Stimulated activated CD4-positive, alpha-beta T cell treated with anti-CD3 and anti-CD28 coated beads, Interleukin-12 subunit alpha, Interleukin-12 subunit beta, amount 100 ng/mL, for 48 hours (primary cell): Measurements from ENCODE around the gene SPSB2.
A peak's percentile ranks its signal among the peaks of the same experiment; 100 is the strongest.
"Not testable (repeated sequence)": the region's sequence is repeated elsewhere in the genome, so short reads cannot be mapped to it uniquely, and the experiment has no call there.

Source experiments
- DNase-seq, 3 donors: peaks; one replicate each; pipeline ENCODE4 v3.0.0-alpha.2; 2020; ENCODE audit warnings: low read depth in 2 of 3, low spot score in 1 of 3

Gene SPSB2

DNA sequence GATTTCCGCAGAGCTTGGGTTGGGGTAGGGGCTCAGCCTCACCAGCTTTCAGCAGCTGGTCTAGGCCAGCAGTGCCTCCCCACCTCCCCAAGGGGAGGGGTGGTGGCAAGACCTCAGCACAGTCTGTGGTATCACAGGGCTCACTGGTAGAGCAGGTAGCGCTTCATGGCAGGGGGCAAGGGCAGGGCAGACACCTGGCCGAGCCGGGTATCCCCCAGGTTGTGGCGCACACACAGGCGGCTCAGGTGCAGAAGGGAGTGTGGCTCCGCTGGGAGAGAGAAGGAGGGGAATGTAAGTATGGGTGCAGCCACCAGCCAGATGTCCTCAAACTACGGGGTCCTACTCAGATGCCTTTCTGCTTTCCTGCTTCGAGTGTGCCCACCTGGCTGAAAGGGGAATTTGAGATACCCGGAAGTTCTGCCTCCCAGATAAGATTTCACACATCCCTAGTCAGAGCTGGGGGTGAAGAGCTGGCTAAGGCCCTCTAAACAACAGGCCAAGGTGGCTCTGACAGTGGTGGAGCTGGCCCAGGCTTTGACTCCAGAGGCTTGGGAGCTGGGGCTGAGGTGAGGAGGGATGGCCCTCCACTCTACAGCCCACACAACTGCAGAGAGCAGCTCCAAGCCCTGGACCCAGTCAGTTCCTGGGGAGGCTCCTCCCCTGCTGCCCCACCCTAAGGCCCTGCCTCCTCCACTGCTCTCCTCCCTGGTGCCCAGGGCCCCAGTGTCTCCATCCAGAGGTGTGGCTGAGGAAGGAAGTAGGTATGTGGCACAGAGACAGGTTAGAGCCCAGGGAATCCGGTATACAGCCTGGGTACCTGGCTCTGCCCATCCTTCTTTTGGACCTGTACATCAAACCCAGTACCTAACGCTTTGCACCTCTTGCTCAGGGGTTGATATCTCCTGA is 1.8 kb downstream of the SPSB2 start:
- peak in 2 of 3 donors; percentile 35 to 47 for DNase-seq

DNA sequence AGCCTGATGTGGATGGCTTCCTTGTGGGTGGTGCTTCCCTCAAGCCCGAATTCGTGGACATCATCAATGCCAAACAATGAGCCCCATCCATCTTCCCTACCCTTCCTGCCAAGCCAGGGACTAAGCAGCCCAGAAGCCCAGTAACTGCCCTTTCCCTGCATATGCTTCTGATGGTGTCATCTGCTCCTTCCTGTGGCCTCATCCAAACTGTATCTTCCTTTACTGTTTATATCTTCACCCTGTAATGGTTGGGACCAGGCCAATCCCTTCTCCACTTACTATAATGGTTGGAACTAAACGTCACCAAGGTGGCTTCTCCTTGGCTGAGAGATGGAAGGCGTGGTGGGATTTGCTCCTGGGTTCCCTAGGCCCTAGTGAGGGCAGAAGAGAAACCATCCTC is 2.8 kb downstream of the SPSB2 start:
- DNase-seq, result not testable (repeated sequence)

- DNase-seq, result peak; percentile 74 to 88 (median 75)
Observed at GRCh38 chr12:6869049-6870021, 3.8 kb downstream of the SPSB2 start.

DNA sequence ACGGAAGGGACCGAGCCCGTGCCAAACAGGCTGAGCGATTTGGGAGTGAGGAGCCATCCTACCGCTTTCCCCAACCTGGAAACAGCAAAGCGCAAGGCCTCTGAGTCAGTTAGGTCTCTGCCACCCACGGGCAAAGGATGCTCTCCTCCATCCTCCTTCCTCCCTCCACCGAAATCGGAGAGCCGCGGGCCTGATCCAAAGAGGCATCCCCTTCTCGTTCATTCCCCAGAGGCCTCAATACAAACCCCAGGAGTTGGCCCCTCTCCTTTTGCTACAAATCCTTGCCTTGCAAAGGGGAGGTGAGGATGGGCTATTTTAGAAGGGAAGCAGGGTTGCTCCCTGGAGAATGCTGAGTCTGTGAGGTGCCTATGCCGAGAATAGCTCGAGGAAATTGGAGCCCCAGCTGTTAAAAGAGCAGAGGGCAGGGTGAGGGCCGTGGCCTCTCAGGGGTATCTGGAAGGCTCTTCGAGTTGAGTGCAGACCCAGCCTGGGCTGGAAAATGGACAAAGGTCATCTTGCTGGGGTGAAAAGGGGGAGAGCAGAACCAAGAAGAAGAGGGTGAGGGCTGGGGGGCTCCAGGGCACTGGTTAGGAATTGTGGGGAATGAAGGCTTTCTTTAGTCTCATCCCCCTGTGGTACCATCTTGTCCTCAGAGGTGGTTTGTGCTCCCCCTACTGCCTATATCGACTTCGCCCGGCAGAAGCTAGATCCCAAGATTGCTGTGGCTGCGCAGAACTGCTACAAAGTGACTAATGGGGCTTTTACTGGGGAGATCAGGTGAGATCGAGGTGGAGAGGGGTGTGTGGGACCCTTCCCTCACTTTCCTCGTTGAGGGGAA is 4.7 kb downstream of the SPSB2 start:
- no peak for DNase-seq

GRCh38 chr12:6867413-6868210 is 5.5 kb downstream of the SPSB2 start, which contains the start of gene TPI1:
Gene TPI1 (plus strand): TSS chr12:6867531. CDS start chr12:6867567, 36 bp downstream.
- DNase-seq, result peak; percentile 68 to 78 (median 74)

DNA sequence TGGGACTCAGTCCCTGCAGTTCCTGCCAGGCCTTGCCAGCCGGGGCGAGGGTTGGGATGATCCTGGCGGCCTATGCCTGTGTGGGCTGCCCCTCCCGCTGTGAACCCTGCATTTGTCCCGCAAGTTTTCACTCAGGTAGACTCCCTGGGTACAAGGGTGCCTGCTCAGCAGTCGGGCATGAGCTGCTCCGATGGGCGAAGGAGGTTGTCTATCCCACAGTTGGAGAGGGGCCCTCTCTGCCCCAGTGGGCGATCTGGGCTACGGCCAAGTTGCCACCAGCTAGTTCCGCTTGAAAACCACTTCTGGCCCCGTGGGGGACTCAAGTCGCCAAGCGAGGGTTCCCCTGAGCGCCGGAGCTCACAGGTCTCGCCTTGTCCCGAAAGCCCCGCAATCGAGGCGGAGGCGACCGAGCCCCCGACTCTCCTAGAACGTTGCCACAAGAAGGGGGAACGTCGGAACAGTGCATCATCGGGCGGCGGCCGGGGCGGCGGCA is 6.1 kb downstream of the SPSB2 start:
- DNase-seq, result no peak

DNA sequence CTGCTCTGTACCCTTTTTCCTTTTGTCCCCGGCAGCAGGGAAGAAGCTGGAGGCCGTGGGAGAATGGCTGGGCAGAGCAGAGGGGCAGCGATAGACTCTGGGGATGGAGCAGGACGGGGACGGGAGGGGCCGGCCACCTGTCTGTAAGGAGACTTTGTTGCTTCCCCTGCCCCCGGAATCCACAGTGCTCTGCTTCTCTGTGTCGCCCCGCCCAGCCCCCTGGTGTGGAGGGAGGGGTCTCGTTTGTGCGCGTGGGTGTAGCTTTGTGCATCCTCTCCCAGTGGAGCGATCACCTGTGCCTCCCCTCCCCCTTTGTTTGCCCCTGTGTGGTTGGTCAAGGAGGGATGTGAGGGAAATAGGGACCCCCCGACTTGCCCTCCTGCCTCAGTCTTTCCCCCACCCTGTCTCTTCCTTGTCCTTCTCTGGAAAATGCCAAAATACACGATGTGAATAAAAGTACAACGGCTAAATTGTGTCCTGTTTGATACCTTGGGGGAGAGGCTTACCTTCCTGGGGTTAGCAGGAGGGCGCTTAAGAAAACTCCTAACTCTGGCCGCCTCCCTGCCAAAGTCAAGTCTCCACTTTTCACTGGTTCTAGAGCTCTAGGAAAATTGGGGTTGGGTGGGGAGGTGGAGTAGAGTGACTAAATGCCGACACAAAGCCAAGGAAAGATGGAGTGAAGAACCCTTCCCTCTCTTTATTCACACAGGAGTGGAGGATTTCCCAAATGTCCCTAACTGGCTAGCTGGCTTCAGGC is 6.8 kb downstream of the SPSB2 start:
- DNase-seq, result no peak

GRCh38 chr12:6865307-6865706 is 7.8 kb downstream of the SPSB2 start:
- not testable (repeated sequence) for DNase-seq

- DNase-seq, result no peak
Observed at GRCh38 chr12:6863586-6864321, 9.3 kb downstream of the SPSB2 start.

GRCh38 chr12:6863033-6863432 is 10.1 kb downstream of the SPSB2 start:
- no peak for DNase-seq

DNA sequence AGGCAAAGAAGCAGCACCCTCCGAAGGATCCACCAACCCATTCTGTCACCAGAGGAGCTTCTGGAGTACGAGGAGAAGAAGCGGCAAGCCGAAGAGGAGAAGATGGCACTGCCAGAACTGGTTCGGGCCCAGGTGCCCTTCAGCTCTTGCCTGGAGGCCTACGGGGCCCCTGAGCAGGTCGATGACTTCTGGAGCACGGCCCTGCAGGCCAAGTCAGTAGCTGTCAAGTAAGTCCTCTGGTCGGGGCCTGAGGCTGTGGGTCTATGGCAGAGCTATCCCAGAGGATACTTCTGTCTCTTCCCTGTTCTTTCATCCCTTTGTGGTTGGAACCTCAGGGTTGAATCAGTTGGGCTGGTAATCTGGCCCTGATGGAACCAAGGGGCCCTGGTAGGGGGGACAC is 11.7 kb downstream of the SPSB2 start:
- DNase-seq, result no peak

DNA sequence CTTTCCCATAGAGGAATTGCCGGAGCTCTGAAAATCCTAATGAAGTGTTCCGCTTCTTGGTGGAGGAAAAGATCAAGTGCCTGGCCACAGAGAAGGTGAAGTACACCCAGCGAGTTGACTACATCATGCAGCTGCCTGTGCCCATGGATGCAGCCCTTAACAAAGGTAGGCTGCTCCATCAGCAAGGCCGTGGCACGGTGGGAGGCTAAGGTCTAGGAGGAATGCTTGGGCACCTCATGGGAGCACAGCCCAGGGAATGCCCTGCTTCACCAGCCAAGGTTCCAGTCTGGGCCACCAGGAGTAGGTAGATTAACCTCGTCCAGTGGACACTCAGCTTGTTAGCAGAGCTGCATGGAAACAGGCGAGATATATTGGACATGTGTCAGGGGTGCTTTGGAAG is 12.2 kb downstream of the SPSB2 start:
- DNase-seq, result no peak

DNA sequence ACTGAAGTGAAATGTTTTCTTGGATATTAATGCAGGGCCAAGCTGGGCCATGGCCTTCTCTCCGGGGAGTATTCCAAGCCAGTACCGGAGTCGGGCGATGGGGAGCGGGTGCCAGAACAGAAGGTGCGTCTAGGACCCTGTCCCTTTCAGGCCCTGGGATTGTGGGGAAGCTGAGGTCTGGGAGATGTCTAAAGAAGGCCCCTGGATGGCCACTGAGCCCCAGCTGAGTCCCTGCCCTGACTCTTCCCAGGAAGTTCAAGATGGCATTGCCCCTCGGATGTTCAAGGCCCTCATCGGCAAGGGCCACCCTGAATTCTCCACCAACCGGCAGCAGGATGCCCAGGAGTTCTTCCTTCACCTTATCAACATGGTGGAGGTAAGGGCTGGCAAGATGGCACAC is 13.0 kb downstream of the SPSB2 start:
- DNase-seq, result no peak

DNA sequence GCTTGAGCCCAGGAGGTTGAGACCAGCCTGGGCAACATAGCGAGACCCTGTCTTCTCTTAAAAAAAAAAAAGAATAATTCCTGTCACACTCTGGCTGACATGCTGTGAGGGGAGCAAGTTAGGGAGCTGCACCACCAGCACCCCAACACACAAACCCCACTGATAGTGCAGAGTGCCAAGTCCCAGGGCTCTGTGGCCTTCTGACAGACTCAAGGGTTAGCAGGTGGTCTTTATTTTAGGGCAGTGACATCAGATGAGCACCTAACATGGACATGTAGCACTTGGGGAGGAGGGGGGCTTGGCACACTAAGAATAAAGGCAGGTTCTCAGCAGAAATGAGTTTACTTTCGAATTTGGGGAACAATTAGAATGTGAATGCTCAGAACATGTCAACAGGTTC is 14.3 kb downstream of the SPSB2 start:
- no peak for DNase-seq

DNA sequence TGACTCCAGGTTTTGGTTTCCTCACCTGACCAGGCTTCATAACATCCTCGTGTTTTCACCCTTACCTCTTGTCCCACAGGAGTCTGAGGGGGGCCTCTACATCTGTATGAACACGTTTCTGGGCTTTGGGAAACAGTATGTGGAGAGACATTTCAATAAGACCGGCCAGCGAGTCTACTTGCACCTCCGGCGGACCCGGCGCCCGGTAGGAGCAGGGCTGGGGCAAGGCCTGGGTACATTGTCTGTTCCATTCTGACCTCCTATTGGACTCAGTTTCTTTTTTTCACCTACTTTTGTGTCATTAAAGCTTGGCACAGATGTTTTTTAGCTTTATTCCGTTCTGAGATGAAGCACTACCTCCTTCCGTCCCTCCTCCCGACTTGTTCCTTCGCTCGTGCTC is 17.8 kb downstream of the SPSB2 start:
- DNase-seq, result no peak

DNA sequence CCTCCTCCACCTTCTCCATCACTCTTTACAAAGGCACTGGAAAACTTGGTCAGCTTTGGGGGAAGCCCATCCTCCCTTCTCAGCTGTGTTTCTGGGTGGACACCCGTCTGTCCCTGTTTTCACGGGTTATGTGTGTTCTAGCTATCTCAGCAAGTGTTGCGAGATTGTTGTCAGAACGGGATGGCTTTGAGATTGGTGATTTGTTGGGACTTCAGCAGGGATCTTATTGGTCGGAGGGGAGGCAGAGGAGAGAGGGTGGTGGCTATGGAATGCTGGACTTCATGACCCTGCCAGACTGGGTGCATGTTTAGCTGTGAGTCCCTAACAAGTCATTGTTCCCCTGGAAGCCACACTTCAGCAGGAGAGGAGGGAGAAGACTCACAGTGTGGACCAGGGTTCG is 19.1 kb downstream of the SPSB2 start:
- no peak for DNase-seq

GRCh38 chr12:6853626-6854025 is 19.5 kb downstream of the SPSB2 start:
- DNase-seq, result no peak

DNA sequence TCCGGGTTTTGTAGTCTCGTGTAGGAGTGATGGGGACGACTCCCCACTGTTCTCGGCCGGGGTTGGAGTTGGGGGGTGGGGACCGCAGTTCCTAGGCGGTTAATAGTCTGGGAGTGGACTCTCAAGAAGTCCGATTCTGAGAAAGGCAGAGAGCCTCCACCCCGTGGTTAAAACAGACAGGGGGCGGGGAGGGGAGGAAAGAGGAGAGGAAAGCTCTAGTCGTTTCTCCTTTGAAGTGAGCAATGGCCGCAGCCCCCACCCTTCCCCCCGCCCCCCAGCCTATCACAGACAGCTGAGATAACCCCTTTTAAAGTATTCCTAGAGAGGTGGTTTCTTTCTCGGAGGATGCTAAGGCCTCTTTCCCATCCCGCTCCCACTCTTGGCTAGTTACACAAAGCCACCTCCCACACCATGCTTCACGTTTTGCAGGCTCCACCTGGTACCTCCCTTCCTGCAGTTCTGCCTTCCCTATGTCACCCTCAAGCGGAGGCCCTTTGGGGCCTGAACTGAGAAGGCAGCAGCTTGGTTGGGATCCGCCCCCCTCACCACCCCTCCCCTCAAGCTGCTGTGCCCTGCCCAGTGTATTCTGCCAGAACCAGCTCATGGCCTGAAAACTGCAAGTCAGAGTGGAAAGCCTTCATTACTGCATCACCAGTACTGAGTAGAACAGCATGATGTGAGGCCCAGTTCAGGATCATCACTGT is 20.3 kb downstream of the SPSB2 start:
- peak; percentile 65 to 75 (median 72) for DNase-seq
